ENCODE results near the gene HYAL1.

The HYAL1 gene

GRCh38 chr3:50333744-50334328 lies 30.5 kb upstream of the HYAL1 start:
- no peak overlapping the region for H2AFZ ChIP-seq (ENCODE audit: low read length, unreplicated experiment)
- peaks cover 69% of the 10 kb centered on the region for H3K79me2 ChIP-seq (ENCODE audit: control insufficient read depth, insufficient read depth, low read length, unreplicated experiment)
- peak overlapping the region; percentile 94 for H3K4me3 ChIP-seq (ENCODE audit: low read depth, low read length)
- no peaks in the 10 kb centered on the region for H3K27me3 ChIP-seq (ENCODE audit: insufficient read depth, low read length)
- H3K27ac ChIP-seq (ENCODE audit: low read depth, low read length), result peak overlapping the region; percentile 93
- peaks cover 19% of the 10 kb centered on the region; the same call in 1 of the 2 replicates for H3K36me3 ChIP-seq (ENCODE audit: insufficient read depth, low read length)
- H3K4me1 ChIP-seq (ENCODE audit: control insufficient read depth, insufficient read depth, low read length, unreplicated experiment), result peaks cover 34% of the 10 kb centered on the region

- H3K27ac ChIP-seq (ENCODE audit: low read depth, low read length), result no peak overlapping the region
Observed at GRCh38 chr3:50331364-50331907, 28.1 kb upstream of the HYAL1 start.

GRCh38 chr3:50330330-50330729 lies 27.0 kb upstream of the HYAL1 start:
- Histone ChIP-seq H3K36me3 (ENCODE audit: insufficient read depth, low read length) (peaks cover 19% of the 10 kb centered on the region; the same call in 1 of the 2 replicates), H3K4me1 (ENCODE audit: control insufficient read depth, insufficient read depth, low read length, unreplicated experiment) (peaks cover 26% of the 10 kb centered on the region), H3K4me3 (ENCODE audit: low read depth, low read length) (no peak overlapping the region), H3K79me2 (ENCODE audit: control insufficient read depth, insufficient read depth, low read length, unreplicated experiment) (peaks cover 52% of the 10 kb centered on the region), H2AFZ (ENCODE audit: low read length, unreplicated experiment) (no peak overlapping the region), H3K27ac (ENCODE audit: low read depth, low read length) (no peak overlapping the region), H3K27me3 (ENCODE audit: insufficient read depth, low read length) (no peaks in the 10 kb centered on the region)

More at GRCh38 chr3:50331364-50331907, 28.1 kb upstream of the HYAL1 start:
- Histone ChIP-seq H3K4me1 (ENCODE audit: control insufficient read depth, insufficient read depth, low read length, unreplicated experiment) (peaks cover 31% of the 10 kb centered on the region), H3K79me2 (ENCODE audit: control insufficient read depth, insufficient read depth, low read length, unreplicated experiment) (peaks cover 63% of the 10 kb centered on the region), H3K27me3 (ENCODE audit: insufficient read depth, low read length) (no peaks in the 10 kb centered on the region), H2AFZ (ENCODE audit: low read length, unreplicated experiment) (no peak overlapping the region), H3K36me3 (ENCODE audit: insufficient read depth, low read length) (peaks cover 19% of the 10 kb centered on the region; the same call in 1 of the 2 replicates), H3K4me3 (ENCODE audit: low read depth, low read length) (no peak overlapping the region)

GRCh38 chr3:50327943-50328691 lies 24.7 kb upstream of the HYAL1 start, which contains the start of gene TUSC2:
TUSC2 (minus strand) TSS chr3:50328223; CDS start chr3:50328099, 124 bp downstream.
- Histone ChIP-seq H3K79me2 (ENCODE audit: control insufficient read depth, insufficient read depth, low read length, unreplicated experiment) (peaks cover 30% of the 10 kb centered on the region), H3K4me1 (ENCODE audit: control insufficient read depth, insufficient read depth, low read length, unreplicated experiment) (peaks cover 17% of the 10 kb centered on the region), H3K36me3 (ENCODE audit: insufficient read depth, low read length) (peaks cover 19% of the 10 kb centered on the region; the same call in 1 of the 2 replicates), H2AFZ (ENCODE audit: low read length, unreplicated experiment) (peak within 1 kb of the TSS; percentile 8), H3K27me3 (ENCODE audit: insufficient read depth, low read length) (no peaks in the 10 kb centered on the region), H3K4me3 (ENCODE audit: low read depth, low read length) (peak within 1 kb of the TSS; percentile 87), H3K27ac (ENCODE audit: low read depth, low read length) (peak within 1 kb of the TSS; percentile 66)

- Histone ChIP-seq H3K27me3 (ENCODE audit: insufficient read depth, low read length) (no peaks in the 10 kb centered on the region), H3K27ac (ENCODE audit: low read depth, low read length) (no peak overlapping the region), H3K36me3 (ENCODE audit: insufficient read depth, low read length) (peaks cover 17% of the 10 kb centered on the region; the same call in 1 of the 2 replicates), H2AFZ (ENCODE audit: low read length, unreplicated experiment) (no peak overlapping the region), H3K4me3 (ENCODE audit: low read depth, low read length) (peak overlapping the region; percentile 87), H3K4me1 (ENCODE audit: control insufficient read depth, insufficient read depth, low read length, unreplicated experiment) (peaks cover 24% of the 10 kb centered on the region), H3K79me2 (ENCODE audit: control insufficient read depth, insufficient read depth, low read length, unreplicated experiment) (peaks cover 20% of the 10 kb centered on the region)
Observed at GRCh38 chr3:50327129-50327528, 23.8 kb upstream of the HYAL1 start.

- Histone ChIP-seq H3K4me1 (ENCODE audit: control insufficient read depth, insufficient read depth, low read length, unreplicated experiment) (peaks cover 29% of the 10 kb centered on the region), H2AFZ (ENCODE audit: low read length, unreplicated experiment) (no peak overlapping the region), H3K36me3 (ENCODE audit: insufficient read depth, low read length) (peaks cover 8% of the 10 kb centered on the region; the same call in 1 of the 2 replicates), H3K27me3 (ENCODE audit: insufficient read depth, low read length) (no peaks in the 10 kb centered on the region), H3K27ac (ENCODE audit: low read depth, low read length) (no peak overlapping the region), H3K79me2 (ENCODE audit: control insufficient read depth, insufficient read depth, low read length, unreplicated experiment) (peaks cover 14% of the 10 kb centered on the region), H3K4me3 (ENCODE audit: low read depth, low read length) (no peak overlapping the region; the same call in 1 of the 2 replicates)
Observed at GRCh38 chr3:50326182-50326541, 22.8 kb upstream of the HYAL1 start.

- Histone ChIP-seq H3K27me3 (ENCODE audit: insufficient read depth, low read length) (no peaks in the 10 kb centered on the region), H3K79me2 (ENCODE audit: control insufficient read depth, insufficient read depth, low read length, unreplicated experiment) (peaks cover 14% of the 10 kb centered on the region), H3K4me1 (ENCODE audit: control insufficient read depth, insufficient read depth, low read length, unreplicated experiment) (peaks cover 29% of the 10 kb centered on the region), H2AFZ (ENCODE audit: low read length, unreplicated experiment) (no peak overlapping the region), H3K27ac (ENCODE audit: low read depth, low read length) (no peak overlapping the region), H3K36me3 (ENCODE audit: insufficient read depth, low read length) (peaks cover 7% of the 10 kb centered on the region; the same call in 1 of the 2 replicates), H3K4me3 (ENCODE audit: low read depth, low read length) (no peak overlapping the region)
Observed at GRCh38 chr3:50325497-50326181, 22.3 kb upstream of the HYAL1 start.

GRCh38 chr3:50325113-50325480 lies 21.7 kb upstream of the HYAL1 start:
- Histone ChIP-seq H3K27ac (ENCODE audit: low read depth, low read length) (no peak overlapping the region), H3K36me3 (ENCODE audit: insufficient read depth, low read length) (peaks cover 5% of the 10 kb centered on the region; the same call in 1 of the 2 replicates), H3K4me1 (ENCODE audit: control insufficient read depth, insufficient read depth, low read length, unreplicated experiment) (peaks cover 33% of the 10 kb centered on the region), H3K4me3 (ENCODE audit: low read depth, low read length) (no peak overlapping the region), H3K79me2 (ENCODE audit: control insufficient read depth, insufficient read depth, low read length, unreplicated experiment) (peaks cover 18% of the 10 kb centered on the region), H2AFZ (ENCODE audit: low read length, unreplicated experiment) (no peak overlapping the region), H3K27me3 (ENCODE audit: insufficient read depth, low read length) (no peaks in the 10 kb centered on the region)

GRCh38 chr3:50324351-50325112 lies 21.2 kb upstream of the HYAL1 start:
- H3K27me3 ChIP-seq (ENCODE audit: insufficient read depth, low read length), result no peaks in the 10 kb centered on the region
- peaks cover 35% of the 10 kb centered on the region for H3K4me1 ChIP-seq (ENCODE audit: control insufficient read depth, insufficient read depth, low read length, unreplicated experiment)
- H3K4me3 ChIP-seq (ENCODE audit: low read depth, low read length), result no peak overlapping the region
- H3K36me3 ChIP-seq (ENCODE audit: insufficient read depth, low read length), result peaks cover under 1% of the 10 kb centered on the region; the same call in 1 of the 2 replicates
- H2AFZ ChIP-seq (ENCODE audit: low read length, unreplicated experiment), result no peak overlapping the region
- peaks cover 23% of the 10 kb centered on the region for H3K79me2 ChIP-seq (ENCODE audit: control insufficient read depth, insufficient read depth, low read length, unreplicated experiment)
- H3K27ac ChIP-seq (ENCODE audit: low read depth, low read length), result no peak overlapping the region
